T follicular helper cell (primary cell): Measurements from ENCODE around the gene IL4.
"Not testable (repeated sequence)": the region's sequence is repeated elsewhere in the genome, so short reads cannot be mapped to it uniquely, and the experiment has no call there.

Source experiments
- DNase-seq: peaks from one replicate; pipeline ENCODE4 v3.0.0-alpha.2; 2020; ENCODE audit warnings: low read depth
- total RNA-seq, 2 experiments: gene quantifications; one replicate each; lab custom pipeline; 2026; lab: John Stamatoyannopoulos, UW

IL4 gene
- total RNA-seq = 0 to 2.4 reads per million in 2 experiments

GRCh38 chr5:132673939-132674630, at the start of gene IL4:
IL4 (plus strand) TSS chr5:132673989; CDS start chr5:132674051, 62 bp downstream.
- no peak for DNase-seq

GRCh38 chr5:132627470-132627869, 46.3 kb upstream of the IL4 start:
- no peak for DNase-seq

- DNase-seq = no peak
Measured at GRCh38 chr5:132628814-132629213, 45.0 kb upstream of the IL4 start.

- DNase-seq = no peak
Measured at GRCh38 chr5:132629230-132629944, 44.4 kb upstream of the IL4 start.

GRCh38 chr5:132633587-132633986, 40.2 kb upstream of the IL4 start:
- DNase-seq = not testable (repeated sequence)

- no peak for DNase-seq
Measured at GRCh38 chr5:132635873-132636272, 37.9 kb upstream of the IL4 start.

GRCh38 chr5:132637241-132637640, 36.5 kb upstream of the IL4 start:
- no peak for DNase-seq

GRCh38 chr5:132639706-132640130, 34.1 kb upstream of the IL4 start:
- no peak for DNase-seq

GRCh38 chr5:132640613-132641012, 33.2 kb upstream of the IL4 start:
- DNase-seq = no peak

GRCh38 chr5:132641241-132641723, 32.5 kb upstream of the IL4 start:
- no peak for DNase-seq

- no peak for DNase-seq
Measured at GRCh38 chr5:132641841-132642240, 31.9 kb upstream of the IL4 start.

GRCh38 chr5:132644177-132644576, 29.6 kb upstream of the IL4 start:
- DNase-seq = no peak

- no peak for DNase-seq
Measured at GRCh38 chr5:132646583-132647266, 27.1 kb upstream of the IL4 start.

- DNase-seq = no peak
Measured at GRCh38 chr5:132647473-132647872, 26.3 kb upstream of the IL4 start.

GRCh38 chr5:132648355-132648754, 25.4 kb upstream of the IL4 start:
- DNase-seq = no peak

- no peak for DNase-seq
Measured at GRCh38 chr5:132651838-132652469, 21.8 kb upstream of the IL4 start.

- DNase-seq = no peak
Measured at GRCh38 chr5:132653716-132654115, 20.1 kb upstream of the IL4 start.

- DNase-seq = no peak
Measured at GRCh38 chr5:132655821-132656773, 17.7 kb upstream of the IL4 start.

- DNase-seq = no peak
Measured at GRCh38 chr5:132656774-132657355, 16.9 kb upstream of the IL4 start.

GRCh38 chr5:132657676-132658380, 16.0 kb upstream of the IL4 start, which contains the start of gene IL13:
IL13 (plus strand) TSS chr5:132658173; CDS start chr5:132658187, 14 bp downstream.
- DNase-seq = no peak
